ENCODE measurements around the gene NCAPG2.

DNA sequence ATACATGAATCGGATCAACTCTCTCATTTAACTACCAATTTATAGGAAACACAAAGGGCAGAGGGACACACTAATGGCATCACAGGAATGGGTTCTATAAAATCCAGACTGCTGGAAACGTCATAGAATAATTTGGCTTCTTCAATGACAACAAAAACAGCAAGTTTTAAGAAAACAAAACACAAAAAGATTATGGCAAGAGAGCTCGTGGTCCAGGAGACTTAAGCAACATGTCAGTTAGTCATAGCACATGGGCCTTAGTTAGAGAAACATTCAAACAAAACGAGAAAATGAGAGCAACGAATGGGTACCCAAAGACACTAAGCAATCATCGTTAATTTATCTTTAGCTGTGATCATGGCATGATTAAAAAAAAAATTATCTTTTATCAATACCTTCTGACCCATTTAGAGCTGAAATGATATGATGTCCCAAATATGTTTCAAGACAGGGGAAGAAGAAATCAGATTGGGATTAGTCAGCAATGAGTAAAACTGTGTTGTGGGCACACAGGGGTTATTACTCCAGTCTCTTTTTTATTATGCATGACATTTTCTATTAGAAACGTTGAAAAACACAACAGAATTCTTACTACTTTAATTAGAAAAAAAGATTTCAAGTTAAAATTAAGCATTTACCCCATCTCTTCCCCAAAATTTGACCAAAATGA is 28.3 kb downstream of the NCAPG2 start:
- TF ChIP-seq EP300 (IDR thresholded peaks at IDR 0.05) (no peak), CTCF (IDR thresholded peaks at IDR 0.05) (no peak), POLR2A (IDR thresholded peaks at IDR 0.05) (no peak), POLR2AphosphoS5 (IDR thresholded peaks at IDR 0.05) (no peak)

All from gastroesophageal sphincter (tissue), 3 donors.